ENCODE data around the gene COL5A1.

DNA sequence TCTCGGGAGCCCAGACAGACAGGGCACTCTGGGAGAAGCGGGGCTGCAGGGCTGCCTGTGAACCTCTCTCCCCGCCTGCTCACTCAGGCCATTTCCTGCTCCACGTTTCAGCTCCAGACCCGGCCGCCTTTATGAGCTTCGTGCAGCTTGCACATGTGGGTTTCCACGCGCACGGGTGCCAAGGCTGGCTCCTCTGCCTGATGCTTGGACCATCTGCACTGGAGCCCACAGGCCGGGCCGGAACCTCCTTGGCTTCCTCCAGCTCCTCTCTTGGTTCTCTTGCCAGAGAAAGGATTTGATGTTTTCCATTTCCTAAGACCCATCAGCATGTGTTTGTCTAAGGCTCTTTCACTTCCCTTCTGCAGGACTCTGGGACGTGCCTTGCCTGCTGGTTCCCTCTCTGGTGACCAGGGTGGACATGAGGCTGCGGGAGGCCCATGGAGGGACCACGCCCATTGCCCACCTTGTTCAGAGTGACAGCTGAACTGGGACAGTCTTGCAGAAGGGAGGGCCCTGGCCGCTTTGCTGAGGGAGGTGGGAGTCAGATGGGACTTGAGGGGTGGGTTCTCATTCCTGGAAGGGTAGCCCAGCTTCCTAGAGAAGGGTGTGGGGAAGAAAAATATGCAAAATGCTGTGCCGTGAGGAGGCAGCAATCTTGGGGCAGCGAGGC, 23.3 kb upstream of the COL5A1 start:
- TF ChIP-seq, protein P1, sequence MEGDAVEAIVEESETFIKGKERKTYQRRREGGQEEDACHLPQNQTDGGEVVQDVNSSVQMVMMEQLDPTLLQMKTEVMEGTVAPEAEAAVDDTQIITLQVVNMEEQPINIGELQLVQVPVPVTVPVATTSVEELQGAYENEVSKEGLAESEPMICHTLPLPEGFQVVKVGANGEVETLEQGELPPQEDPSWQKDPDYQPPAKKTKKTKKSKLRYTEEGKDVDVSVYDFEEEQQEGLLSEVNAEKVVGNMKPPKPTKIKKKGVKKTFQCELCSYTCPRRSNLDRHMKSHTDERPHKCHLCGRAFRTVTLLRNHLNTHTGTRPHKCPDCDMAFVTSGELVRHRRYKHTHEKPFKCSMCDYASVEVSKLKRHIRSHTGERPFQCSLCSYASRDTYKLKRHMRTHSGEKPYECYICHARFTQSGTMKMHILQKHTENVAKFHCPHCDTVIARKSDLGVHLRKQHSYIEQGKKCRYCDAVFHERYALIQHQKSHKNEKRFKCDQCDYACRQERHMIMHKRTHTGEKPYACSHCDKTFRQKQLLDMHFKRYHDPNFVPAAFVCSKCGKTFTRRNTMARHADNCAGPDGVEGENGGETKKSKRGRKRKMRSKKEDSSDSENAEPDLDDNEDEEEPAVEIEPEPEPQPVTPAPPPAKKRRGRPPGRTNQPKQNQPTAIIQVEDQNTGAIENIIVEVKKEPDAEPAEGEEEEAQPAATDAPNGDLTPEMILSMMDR (conservative IDR thresholded peaks at IDR 0.05; ENCODE audit: low read depth in 2 of 2): no peak
- TF ChIP-seq CREB1 (CRISPR knock-in tag; IDR thresholded peaks at IDR 0.05; ENCODE audit: low read depth) (no peak), EZH2 (IDR thresholded peaks at IDR 0.05; ENCODE audit: low read depth, unreplicated experiment) (no peak), POLR2AphosphoS5 (IDR thresholded peaks at IDR 0.05; ENCODE audit: low read depth) (no peak), ZNF114 (CRISPR knock-in tag; IDR thresholded peaks at IDR 0.05) (no peak), EZH2phosphoT487 (IDR thresholded peaks at IDR 0.05; ENCODE audit: unreplicated experiment) (no peak)
- TF ChIP-seq, protein P2, sequence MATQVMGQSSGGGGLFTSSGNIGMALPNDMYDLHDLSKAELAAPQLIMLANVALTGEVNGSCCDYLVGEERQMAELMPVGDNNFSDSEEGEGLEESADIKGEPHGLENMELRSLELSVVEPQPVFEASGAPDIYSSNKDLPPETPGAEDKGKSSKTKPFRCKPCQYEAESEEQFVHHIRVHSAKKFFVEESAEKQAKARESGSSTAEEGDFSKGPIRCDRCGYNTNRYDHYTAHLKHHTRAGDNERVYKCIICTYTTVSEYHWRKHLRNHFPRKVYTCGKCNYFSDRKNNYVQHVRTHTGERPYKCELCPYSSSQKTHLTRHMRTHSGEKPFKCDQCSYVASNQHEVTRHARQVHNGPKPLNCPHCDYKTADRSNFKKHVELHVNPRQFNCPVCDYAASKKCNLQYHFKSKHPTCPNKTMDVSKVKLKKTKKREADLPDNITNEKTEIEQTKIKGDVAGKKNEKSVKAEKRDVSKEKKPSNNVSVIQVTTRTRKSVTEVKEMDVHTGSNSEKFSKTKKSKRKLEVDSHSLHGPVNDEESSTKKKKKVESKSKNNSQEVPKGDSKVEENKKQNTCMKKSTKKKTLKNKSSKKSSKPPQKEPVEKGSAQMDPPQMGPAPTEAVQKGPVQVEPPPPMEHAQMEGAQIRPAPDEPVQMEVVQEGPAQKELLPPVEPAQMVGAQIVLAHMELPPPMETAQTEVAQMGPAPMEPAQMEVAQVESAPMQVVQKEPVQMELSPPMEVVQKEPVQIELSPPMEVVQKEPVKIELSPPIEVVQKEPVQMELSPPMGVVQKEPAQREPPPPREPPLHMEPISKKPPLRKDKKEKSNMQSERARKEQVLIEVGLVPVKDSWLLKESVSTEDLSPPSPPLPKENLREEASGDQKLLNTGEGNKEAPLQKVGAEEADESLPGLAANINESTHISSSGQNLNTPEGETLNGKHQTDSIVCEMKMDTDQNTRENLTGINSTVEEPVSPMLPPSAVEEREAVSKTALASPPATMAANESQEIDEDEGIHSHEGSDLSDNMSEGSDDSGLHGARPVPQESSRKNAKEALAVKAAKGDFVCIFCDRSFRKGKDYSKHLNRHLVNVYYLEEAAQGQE (IDR thresholded peaks at IDR 0.05; ENCODE audit: unreplicated experiment): no peak

All from GM23338 (cell line).